ENCODE data around the gene CUEDC1.

DNA sequence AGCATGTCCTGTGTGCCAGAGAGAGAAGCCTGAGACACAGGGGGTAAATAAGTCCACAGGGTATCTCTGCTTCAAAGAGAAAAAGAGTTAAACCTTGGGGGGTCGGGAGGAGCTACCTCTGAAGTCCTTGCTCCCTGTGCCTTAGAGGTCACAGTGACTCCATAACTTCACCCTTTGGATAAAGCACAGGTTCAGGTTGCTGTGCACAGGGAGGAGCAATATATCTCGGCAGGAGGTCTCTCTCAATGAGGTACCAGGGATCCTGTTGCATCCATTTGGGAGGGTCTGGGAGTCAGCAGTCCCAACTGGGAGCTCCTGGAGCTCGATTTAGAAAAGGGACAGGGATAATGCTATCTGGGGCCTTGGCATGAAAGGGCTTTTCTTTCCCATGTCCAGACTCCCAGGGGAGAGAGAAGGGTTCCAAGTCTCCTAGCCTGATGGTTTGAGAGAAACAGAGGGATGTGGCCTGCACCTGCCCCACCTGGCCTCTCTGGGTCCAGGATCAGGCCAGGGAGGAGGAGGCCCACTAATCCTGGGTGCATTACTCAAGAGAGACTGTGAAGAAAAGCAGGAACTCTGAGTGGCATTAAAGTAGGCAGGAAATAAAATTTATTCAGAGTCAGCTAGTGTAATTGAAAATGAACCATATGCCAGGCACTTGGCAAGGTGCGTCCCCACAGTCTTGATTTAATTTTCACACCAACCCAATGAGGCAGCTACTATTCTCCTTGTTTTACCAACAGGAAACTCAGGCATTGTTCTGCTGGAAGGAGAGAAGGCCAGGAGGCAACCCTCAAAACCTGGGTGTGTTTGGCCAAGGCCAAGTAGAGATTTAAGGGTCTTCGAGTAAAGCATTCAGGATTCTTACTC, 40.7 kb downstream of the CUEDC1 start:
- TF ChIP-seq, protein P1, sequence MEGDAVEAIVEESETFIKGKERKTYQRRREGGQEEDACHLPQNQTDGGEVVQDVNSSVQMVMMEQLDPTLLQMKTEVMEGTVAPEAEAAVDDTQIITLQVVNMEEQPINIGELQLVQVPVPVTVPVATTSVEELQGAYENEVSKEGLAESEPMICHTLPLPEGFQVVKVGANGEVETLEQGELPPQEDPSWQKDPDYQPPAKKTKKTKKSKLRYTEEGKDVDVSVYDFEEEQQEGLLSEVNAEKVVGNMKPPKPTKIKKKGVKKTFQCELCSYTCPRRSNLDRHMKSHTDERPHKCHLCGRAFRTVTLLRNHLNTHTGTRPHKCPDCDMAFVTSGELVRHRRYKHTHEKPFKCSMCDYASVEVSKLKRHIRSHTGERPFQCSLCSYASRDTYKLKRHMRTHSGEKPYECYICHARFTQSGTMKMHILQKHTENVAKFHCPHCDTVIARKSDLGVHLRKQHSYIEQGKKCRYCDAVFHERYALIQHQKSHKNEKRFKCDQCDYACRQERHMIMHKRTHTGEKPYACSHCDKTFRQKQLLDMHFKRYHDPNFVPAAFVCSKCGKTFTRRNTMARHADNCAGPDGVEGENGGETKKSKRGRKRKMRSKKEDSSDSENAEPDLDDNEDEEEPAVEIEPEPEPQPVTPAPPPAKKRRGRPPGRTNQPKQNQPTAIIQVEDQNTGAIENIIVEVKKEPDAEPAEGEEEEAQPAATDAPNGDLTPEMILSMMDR (IDR thresholded peaks at IDR 0.05; ENCODE audit: low read depth, low read length) = no peak
- no peak for TF ChIP-seq EZH2phosphoT487 (IDR thresholded peaks at IDR 0.05; ENCODE audit: low read depth)

Measured in OCI-LY3 (cell line).